Renal pelvis (tissue), 4 donors: ENCODE data around the gene KRTAP5-6. TPM values are rescaled to one million over a fixed set of nuclear protein-coding genes. Genes with fewer than 3 reads are reported as not detected.
"Not testable (repeated sequence)": the region's sequence is repeated elsewhere in the genome, so short reads cannot be mapped to it uniquely, and the experiment has no call there.

Experiments used
- DNase-seq: peaks from one replicate; pipeline ENCODE4 v3.0.0-alpha.2; 2013
- polyA plus RNA-seq, 3 donors: library from polyadenylated mRNA; unstranded; fragments of 120-200 nt; gene quantifications; one replicate each; pipeline ENCODE4 v1.2.1, GENCODE V29; 2013; ENCODE audit not compliant: insufficient read length in 3 of 3

Gene KRTAP5-6
- polyA plus RNA-seq, 3 donors = not detected

DNA sequence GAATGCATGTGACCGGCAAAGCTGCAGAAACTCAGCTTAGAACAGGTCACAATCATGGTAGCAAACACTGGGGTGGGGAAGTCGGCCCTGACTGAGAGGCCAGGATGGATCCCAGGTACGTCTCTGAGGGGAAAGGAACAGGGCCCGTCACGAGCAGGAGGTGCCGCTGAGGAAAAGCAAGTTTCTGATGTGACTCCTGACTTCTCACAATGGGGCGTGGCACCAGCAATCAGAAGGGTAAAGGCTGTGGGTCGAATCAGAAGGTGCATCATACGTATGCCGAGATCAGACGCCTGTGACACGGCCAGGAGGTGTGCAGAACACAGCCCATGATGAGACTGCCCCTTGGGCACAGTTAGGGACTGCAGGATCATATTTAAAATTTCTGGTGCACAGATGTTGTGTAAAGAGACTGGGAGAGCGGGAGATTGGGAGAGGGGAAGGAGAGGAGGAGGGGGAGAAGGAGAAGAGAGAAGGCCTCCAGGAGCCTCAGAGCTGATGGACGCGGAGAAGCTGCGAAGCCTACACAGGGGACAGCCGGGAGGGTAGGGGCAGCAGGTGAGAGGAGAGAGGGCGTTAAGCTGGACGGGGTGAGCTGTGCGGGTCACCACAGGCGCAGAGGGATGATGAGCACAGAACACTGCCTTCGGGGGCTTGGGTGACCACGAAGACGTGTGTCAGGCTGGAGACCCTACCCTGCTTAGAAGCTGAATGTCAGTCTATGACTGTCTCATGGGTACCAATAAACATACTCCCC is 36.7 kb upstream of the KRTAP5-6 start:
- no peak for DNase-seq

DNA sequence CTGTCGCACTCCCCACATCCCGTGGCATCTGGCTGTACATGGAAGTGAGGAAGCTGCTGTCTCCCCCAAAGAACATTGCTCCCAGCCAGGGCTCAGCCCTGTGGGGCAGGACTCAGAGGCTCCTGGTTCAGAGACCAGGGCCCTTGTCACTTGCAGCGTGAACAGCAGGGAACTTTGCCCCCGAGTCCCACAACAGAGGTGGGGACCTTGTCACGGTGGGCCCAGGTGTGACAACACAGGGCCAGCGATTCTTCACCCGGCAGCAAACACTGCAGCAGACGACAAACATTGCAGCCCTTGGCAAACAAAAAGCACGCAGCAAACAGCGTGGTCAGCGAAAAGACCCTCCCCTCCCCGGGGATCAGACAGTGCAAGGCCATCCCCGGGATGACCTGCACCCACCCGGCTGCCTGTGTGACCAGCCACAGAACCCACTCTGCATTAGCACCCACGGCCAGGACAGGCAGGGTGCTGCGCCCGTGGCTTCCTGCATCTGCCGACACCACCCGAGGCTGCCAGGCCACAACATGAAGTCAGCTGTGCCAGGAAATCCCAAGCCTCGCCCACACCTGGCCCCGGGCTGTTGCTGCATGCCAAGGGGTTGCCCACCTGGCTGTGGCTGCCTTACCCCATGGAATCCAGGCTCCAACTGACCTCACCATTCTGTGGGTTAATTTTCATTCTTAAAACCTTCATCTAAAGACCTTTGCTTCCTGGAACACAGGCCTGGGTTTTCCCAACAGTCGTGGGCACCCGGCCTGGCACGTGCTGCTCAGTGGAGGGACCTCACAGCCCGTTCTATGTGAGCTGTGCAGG is 35.3 kb upstream of the KRTAP5-6 start:
- DNase-seq = not testable (repeated sequence)

DNA sequence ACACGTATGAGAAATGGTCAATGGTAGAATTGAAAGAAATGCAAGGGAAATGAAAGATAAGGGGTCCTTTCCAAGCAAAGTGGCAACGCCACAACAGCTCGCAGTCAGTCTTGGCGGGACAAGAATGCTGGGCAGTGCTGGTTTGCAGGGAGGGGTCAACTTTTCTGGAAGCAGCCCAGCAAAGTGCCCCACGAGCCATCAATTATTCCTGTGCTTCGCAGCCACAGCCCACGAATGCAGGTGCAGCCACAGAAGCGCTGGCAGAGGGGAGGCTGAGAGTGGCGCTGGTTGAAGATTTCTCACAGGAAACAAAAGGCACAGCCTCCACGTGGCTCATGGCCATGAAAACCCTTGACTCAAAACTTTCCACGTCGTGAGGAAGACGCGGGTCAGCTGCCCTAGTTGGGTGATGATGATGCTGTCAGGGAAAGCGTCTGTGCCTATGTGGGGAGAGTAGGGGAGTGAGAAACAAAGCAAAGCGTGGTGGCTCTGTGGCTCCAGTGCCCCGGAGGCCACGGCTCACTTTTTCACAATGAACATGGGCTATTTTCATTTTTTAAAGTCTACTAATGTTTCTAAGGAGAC is 34.2 kb upstream of the KRTAP5-6 start:
- not testable (repeated sequence) for DNase-seq

DNA sequence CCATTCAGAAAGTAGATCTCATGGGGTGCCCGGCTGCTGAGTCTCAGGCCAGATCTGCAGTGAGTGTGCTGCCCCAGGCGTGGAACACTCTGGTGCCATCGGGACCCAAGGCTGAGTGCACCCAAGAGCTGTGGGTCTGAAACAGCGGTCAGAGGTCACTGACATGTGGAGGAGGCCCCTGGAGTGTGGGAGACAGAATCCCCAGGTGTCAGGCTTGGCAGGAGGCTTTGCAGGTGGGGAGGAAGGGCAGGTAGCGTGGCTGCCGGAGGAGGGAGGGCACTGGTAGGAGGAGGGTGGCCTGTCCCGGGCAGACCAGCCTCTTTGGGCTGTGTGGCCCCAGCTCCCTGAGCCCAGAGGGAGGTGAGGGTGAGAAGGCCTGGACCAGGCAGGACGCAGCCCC is 31.7 kb upstream of the KRTAP5-6 start:
- no peak for DNase-seq

DNA sequence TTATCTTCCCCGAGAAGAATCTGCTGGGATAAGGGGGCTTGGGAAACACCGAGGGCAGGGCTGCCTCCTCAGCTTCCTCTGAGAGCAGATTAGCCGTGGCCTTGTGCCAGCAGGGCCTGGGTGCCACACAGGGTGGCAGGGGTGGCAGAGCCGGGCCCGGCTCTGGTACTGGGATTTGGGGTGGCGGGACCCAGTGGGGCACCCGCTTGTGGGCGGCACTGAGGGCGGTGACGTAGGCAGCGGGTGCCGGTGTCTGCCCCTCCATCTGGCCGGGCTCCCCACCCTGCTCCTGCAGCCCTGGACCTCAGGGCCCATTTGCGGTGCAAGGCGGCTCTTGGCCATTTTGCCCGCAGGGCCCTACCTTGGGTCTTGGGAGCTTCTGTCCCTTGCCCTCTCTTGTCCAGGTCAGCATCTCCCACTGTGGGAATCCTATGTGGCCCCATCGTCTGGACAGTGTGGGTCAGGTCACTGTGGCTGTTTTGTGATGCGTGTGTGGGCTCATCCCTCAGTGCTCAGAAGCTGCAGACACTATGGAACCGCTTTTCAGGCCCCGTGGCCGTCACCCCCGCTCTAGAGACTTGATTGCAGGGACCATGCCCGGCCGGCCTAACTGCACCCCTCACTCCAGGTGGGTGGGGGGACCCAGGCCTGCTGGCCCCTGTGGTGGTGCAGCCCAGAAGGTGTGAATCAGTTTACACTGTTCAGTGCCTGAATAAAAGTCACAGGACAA is 29.7 kb upstream of the KRTAP5-6 start:
- no peak for DNase-seq

DNA sequence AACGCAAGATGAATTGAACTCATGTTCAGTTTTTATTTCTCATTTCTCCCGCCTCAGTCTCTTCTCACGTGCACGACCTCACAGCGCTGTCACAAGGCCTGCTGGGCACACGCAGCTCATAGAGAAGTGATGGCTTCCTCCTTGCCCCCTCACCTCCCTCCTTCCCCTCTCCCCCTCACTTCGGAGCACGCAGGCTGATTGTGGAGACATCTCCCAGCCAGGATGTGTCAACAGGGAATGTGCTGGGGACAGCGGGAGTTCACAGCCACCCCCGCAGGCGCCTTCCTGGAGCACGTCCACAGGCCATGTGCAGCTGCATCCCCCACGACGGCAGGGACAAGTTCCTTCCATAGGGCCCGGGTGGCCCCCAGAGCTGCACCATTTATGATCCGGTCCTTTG is 29.1 kb upstream of the KRTAP5-6 start:
- peak; percentile 77 for DNase-seq

DNA sequence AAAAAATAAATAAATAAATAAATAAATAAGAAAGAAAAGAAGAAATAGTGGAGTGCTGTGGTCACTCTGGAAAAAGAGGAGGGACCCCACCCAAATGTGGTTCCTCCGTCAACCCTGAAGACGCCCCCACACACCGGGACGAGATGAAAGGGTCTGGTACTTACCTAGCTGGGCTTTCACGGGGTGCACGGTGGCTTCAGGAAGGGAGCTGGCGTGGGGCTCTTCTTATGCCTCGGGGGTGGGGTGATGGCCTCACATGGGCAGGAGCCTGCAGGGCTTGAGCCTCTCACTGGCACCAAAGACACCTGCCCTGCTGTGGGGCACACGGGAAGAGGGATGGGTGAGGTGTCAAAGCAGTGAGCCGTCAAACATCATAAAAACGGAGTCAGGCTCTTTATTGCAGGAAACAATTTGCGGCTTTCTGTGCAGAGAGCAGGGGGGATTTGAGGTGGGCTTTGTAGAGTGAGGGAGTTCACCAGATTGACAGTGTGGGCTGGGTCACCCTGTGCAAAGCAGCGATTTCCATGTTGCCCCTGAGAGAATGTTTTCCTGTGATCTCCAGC is 28.0 kb upstream of the KRTAP5-6 start:
- DNase-seq = no peak

DNA sequence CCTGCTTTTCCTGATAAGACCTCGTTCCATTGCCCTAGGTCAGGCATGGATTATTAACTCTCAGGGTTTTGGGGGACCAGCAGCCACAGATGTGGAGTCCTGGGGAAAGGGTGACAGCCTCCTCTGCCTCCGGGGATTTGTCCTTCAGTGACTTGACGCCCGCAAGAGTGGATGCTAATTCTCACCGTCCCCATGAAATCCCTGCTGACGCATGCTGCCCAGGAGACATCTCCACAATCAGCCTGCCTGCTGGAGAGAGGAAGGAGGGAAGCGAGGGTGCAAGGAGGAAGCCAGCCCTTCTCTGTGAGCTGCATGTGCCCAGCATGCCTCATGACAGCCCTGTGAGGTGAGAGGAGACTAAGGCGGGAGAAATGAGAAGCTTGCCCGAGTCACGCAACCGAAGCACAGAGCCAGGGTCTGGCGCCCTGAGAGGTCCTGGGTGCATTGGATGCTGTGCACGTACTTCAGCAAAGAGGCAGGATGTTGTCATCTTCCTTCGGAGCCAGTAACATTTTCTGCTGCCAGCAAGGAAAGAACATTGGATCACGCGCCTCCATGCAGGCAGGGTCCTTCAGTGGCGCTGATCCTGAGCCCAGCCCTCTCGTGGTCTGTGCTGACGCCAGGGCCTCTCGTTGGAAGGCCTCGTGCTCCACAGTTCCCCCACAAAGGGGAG is 27.3 kb upstream of the KRTAP5-6 start:
- no peak for DNase-seq

DNA sequence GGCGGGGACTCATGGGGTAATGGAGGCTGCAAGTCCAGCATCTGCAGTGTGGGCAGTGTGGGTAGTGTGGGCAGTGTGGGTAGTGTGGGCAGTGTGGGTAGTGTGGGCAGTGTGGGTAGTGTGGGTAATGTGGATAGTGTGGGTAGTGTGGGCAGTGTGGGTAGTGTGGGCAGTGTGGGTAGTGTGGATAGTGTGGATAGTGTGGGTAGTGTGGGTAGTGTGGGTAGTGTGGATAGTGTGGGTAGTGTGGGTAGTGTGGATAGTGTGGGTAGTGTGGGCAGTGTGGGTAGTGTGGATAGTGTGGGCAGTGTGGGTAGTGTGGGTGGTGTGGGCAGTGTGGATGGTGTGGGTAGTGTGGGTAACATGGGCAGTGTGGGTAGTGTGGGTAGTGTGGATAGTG is 26.5 kb upstream of the KRTAP5-6 start:
- DNase-seq = not testable (repeated sequence)

DNA sequence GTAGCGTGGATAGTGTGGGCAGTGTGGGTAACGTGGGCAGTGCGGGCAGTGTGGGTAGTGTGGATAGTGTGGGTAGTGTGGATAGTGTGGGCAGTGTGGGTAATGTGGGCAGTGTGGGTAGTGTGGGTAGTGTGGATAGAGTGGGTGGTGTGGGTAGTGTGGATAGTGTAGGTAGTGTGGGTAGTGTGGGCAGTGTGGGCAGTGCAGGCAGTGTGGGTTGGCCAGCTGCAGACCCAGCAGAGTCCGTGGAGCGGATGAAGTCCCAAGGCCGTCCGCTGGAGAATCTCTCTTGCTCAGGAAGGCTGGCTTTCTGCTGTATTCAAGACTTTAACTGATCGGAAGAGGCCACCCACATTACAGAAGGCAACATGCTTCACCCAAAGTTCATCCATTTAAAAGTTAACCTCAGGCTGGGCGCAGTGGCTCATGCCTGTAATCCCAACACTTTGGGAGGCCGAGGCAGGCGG is 26.1 kb upstream of the KRTAP5-6 start:
- DNase-seq = no peak

DNA sequence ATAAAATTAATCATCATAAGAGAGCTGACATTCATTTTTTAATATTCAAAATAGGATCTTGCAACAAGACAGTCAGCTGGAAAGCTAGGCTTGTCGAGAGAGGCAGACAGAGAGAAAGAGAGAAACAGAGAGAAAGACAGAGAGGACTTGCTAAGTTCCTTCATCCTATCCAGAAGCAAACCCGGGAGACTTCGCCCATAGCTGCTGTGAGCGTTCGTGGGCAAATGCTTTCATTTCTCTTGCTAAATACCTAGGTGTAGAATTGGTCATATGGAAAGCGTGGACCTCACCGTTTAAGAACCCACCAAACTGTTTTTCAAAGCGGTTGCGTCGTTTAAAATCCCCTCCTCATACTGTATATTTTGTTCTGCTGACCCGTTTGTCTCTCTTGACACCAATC is 25.3 kb upstream of the KRTAP5-6 start:
- no peak for DNase-seq

DNA sequence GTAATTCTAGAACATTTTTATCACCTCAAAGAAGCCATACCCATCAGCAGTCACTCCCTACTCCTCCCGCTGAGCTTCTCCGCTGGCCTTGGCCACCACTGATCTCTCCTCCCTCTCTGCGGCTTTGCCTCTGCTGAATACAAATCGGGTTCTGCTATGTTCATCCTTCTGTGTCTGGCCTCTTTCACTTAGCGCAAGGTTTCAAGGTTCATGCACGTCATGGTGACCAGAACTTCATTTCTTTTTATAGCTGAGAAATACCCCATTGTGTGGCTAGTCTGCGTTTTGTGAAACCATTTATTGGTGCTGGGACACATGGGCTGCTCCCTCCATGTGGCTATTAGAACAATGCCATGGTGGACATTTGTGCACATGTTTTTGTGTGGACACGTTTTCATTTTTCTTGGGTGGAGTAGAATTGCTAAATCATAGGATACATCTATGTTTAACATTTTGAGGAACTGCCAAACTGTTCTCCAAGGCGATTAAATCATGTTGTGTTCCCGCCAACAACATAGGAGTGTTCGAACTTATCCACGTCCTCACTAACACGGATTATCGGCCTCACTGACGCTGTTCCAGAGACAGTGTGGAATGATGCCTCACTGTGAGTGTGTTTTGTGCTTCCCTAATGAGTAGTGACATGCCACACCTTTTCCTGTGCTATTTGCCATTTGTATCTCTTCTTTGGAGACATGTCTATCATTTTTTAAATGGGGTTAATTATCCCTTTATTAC is 24.2 kb upstream of the KRTAP5-6 start:
- DNase-seq = no peak

DNA sequence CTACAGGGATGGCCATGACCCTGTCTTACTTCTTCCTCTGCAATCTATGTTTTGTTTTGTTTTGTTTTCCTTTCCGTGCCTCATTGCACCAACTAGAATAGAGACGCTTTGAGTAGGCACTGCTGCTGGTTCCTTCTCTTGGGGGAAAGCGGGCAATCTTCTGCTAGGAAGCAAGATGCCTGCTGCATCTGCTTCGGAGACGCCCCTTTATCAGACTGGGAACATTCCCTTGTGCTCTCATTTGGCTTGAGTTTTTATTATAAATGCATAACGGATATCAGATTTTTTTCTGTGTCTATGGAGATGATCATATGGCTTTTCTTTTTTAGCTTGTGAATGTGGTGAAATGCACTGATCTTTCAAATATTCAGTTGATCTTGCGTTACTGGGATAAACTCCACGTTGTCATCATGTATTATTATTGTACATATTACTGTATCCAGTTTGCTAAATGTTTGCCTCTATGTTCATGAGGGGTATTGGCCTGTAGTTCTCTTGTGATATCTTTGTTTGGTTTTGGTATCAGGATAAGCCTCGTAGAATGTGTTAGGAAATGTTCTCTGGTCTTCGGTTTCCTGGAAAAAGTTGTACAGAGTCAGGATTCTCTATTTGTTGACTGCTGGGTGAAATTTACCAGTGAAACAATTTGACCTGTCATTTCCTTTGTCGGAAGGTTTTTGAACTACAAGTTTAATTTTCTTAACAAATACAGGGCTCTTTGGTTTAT is 23.4 kb upstream of the KRTAP5-6 start:
- DNase-seq = no peak

DNA sequence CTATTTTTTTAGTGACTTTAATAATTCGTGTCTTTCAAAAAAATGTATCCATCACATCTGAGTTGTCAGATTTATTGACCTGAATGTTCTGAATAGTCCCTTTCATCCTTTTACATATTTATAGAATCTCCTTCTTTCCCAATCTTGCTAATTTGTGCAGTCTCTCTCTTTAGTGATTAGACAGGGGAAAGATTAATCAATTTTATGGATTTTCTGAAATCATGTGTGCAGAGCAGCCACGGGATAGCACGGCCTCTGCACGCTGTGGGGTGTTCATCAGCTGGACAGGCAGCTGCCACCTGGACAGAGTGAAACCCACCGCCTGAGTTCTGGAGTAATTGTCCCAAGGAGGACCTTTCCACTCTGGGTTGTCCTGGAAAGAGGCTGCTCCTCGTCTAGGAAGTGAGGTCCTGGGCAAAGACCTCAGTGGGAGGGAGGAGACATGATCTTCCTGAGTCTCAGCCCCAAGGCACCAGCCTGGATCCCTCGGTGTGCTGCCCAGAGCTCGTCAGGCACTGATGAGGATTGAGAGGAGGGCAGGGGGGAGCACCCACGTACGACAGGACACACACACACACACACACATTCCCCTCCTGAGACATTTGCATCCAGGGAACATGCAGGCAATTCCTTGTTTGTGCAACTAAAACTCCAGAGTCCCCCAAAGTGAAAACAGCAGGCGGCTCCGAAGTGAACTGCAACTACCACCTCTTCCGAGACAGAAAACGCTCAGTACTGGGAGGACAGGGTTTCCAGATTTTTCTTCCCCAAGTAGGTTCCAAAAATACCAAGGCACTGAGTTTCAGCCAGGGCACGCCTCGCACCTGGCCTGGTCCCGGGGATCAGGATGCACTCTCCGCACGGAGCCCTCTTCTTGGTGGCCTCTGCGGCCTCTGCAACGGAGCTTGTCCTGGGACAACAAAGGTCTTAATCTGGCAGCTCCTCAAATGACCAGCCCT is 22.5 kb upstream of the KRTAP5-6 start:
- DNase-seq = no peak

DNA sequence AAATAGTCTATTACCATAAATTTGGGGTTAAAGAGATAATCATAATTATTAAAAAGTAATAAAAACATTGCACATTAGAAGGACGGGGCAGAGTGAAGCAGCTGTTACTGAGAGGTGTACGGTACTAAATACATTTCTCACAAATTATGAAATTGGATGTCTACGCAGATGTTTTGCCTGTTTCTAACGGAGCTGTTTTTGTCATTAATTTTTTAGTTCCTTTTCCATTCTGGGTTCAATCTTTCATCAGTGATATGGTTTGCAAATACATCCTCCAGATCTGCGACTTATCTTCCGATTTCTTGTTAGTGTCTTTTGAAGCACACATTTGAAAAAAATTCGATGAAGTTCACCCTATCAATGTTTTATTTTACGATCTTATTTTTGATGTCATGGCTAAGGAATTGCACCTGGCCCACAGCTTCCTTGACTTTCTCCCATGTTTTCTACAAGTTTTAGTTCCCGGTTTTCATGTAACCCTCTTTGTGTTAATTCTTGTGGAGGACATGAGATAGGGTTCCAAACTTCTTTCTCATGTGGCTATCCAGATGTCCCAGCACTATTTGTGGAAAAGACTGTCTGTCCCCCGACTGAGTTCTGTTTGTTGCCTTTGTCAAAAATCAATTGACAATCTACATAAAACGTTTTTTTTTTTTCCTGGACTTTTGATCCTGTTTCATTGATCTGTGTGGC is 21.3 kb upstream of the KRTAP5-6 start:
- no peak for DNase-seq

DNA sequence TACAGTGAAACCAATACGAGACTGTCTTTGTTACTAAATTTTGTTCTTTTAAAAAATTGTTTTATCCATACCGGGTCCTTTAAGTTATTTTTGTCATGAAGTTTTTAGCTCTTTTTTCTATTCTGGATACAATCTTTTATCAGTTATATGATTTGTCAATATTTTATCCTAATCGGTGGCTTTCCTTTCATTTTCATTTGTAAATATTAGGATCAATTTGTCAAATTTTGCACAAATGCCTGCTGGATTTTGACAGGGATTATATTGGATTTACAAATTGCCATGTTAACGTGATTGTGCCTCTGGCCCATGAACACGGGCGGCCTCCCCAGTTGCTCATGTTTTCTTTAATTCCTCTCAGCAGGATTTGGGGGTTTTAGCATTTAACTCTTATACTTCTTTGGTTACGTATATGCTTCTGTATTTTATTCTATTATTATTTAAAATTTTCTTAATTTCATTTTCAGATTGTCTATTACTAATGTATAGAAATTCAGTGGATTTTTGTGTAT is 20.7 kb upstream of the KRTAP5-6 start:
- DNase-seq = no peak

DNA sequence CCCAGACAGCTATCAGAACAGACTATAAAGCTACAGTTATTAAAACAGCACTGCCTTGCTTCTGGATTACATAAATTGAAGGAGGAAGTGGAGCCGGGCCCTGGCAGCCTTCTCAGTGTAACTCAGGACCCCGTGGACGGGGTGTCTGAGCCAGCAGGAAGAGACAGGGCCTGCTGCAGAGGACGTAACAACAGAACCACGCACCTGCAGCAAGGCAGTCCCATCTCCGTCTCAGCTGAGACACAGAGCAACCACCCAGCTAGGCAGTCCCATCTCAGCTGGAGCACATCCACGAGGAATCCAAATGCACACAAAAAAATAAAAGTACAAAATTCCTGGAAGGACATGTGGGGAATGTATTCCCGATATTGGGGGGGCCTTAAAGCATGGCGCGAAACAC is 17.1 kb upstream of the KRTAP5-6 start:
- DNase-seq = no peak
